Progenitor cell of endocrine pancreas (in vitro differentiated cells): Measurements from ENCODE around the gene SYCN. TPM values are rescaled to one million over a fixed set of nuclear protein-coding genes. Genes with fewer than 3 reads are reported as not detected.
A peak's percentile ranks its signal among the peaks of the same experiment; 100 is the strongest.

ENCODE experiments used
- DNase-seq: peaks from one replicate; pipeline ENCODE4 v3.0.0; 2021; ENCODE audit warnings: low spot score; ENCODE audit not compliant: unreplicated experiment
- H3K27ac Mint-ChIP-seq: 2 replicates; pipeline ENCODE4 v1.8.0; 2021; ENCODE audit warnings: mild to moderate bottlenecking, moderate library complexity, mixed read lengths
- H3K27me3 Mint-ChIP-seq: 2 replicates; pipeline ENCODE4 v1.8.0; 2021; ENCODE audit warnings: mixed read lengths
- H3K36me3 Mint-ChIP-seq: 2 replicates; pipeline ENCODE4 v1.8.0; 2022; ENCODE audit warnings: mixed read lengths; ENCODE audit not compliant: insufficient read depth
- H3K4me1 Mint-ChIP-seq: 2 replicates; pipeline ENCODE4 v1.8.0; 2021; ENCODE audit warnings: low read depth, mixed read lengths
- H3K4me3 Mint-ChIP-seq: 2 replicates; pipeline ENCODE4 v1.8.0; 2021; ENCODE audit warnings: low read depth, mild to moderate bottlenecking, moderate library complexity, mixed read lengths
- H3K9me3 Mint-ChIP-seq: 2 replicates; pipeline ENCODE4 v1.8.0; 2021; ENCODE audit warnings: low read depth, mixed read lengths
- total RNA-seq: library from RNA; stranded (reverse); gene quantifications from 2 replicates; pipeline ENCODE4 v1.2.1, GENCODE V29; 2021
- TF ChIP-seq, protein P1 (sequence below): fragments of 200-600 bp; sonication (generic); IDR thresholded peaks from one replicate; pipeline ENCODE4 v1.5.0; 2021; ENCODE audit warnings: antibody characterized with exemption, mild to moderate bottlenecking; ENCODE audit not compliant: unreplicated experiment

The SYCN gene
- total RNA-seq, 1 donor from 2014 or later: not detected

DNA sequence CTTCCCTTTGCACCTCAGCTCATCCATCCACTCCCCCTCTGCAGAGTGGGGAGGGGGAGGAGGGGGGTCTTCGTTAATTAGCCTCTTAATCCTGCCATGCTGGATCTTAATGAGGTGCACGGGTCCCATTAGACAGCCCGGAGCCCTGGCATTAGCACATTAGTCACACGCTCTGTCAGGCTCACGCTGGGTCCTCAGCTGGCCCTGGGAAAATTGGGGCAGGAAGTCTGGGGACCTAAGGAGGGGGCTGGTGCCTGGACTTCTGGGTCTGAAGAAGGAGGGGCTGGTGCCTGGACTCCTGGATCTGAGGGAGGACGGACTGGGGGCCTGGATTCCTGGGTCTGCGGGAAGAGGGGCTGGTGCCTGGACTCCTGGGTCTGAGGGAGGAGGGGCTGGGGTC lies 7.7 kb downstream of the SYCN start:
- peaks cover 55% of the 10 kb centered on the region for H3K27me3 Mint-ChIP-seq
- H3K9me3 Mint-ChIP-seq: no peaks in the 10 kb centered on the region
- H3K27ac Mint-ChIP-seq: no peak overlapping the region
- H3K4me3 Mint-ChIP-seq: peak overlapping the region; percentile 16
- no peak for DNase-seq
- peaks cover 19% of the 10 kb centered on the region for H3K4me1 Mint-ChIP-seq
- TF ChIP-seq, protein P1, sequence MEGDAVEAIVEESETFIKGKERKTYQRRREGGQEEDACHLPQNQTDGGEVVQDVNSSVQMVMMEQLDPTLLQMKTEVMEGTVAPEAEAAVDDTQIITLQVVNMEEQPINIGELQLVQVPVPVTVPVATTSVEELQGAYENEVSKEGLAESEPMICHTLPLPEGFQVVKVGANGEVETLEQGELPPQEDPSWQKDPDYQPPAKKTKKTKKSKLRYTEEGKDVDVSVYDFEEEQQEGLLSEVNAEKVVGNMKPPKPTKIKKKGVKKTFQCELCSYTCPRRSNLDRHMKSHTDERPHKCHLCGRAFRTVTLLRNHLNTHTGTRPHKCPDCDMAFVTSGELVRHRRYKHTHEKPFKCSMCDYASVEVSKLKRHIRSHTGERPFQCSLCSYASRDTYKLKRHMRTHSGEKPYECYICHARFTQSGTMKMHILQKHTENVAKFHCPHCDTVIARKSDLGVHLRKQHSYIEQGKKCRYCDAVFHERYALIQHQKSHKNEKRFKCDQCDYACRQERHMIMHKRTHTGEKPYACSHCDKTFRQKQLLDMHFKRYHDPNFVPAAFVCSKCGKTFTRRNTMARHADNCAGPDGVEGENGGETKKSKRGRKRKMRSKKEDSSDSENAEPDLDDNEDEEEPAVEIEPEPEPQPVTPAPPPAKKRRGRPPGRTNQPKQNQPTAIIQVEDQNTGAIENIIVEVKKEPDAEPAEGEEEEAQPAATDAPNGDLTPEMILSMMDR: no peak
- no peaks in the 10 kb centered on the region for H3K36me3 Mint-ChIP-seq

DNA sequence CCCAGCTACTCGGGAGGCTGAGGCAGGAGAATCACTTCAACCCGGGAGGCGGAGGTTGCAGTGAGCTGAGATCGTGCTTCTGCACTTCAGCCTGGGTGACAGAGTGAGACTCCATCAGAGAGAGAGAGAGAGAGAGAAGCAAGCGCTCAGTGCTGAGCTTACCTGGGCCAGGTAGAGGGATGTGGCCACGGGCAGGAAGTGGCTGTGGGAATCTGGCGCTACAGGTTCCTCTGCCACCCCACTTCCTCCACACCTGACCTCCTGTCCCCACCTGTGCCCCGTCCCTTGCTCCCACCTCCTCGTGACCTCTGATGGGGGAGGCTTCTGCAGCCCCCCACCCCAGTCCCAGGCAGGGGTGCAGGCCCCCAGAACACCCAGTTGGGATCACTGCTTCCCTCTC lies 8.3 kb downstream of the SYCN start:
- H3K4me3 Mint-ChIP-seq: no peak overlapping the region
- peaks cover 19% of the 10 kb centered on the region for H3K4me1 Mint-ChIP-seq
- H3K9me3 Mint-ChIP-seq: no peaks in the 10 kb centered on the region
- TF ChIP-seq, protein P1: no peak
- peaks cover 49% of the 10 kb centered on the region for H3K27me3 Mint-ChIP-seq
- H3K36me3 Mint-ChIP-seq: no peaks in the 10 kb centered on the region
- no peak overlapping the region for H3K27ac Mint-ChIP-seq
- DNase-seq: no peak

DNA sequence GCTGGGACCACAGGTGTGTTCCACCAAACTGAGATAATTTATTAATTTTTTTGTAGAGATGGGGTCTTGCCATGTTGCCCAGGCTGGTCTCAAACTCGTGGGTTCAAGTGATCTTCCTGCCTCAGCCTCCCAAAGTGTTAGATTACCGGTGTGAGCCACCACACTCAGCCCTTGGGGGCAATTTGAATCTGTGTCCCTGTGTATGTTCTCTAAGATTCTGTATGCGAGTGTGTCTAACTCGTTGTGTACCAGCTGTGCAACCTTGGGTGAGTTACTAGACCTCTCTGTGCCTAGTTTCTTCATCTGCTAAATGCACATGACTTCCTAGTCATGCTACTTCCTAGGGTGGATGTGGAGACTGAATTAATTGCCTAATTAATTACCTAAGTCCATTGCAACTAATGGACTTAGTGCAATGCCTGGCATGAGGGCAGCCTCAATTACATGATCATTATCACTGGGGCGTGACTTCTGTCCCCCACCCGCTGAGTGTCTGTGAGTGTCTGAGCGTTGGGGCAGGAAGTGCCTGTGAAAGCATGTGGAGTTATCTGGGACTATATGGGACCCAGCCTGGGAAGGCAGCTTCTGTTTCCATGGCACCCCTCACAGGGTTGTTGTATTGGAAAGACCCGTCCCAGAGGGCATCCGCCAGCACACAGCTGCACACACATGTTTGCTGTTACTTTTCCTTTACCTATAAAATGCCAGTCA lies 9.1 kb downstream of the SYCN start:
- H3K27ac Mint-ChIP-seq: peak overlapping the region; percentile 33
- no peaks in the 10 kb centered on the region for H3K9me3 Mint-ChIP-seq
- H3K36me3 Mint-ChIP-seq: no peaks in the 10 kb centered on the region
- peaks cover 19% of the 10 kb centered on the region for H3K4me1 Mint-ChIP-seq
- no peak for DNase-seq
- TF ChIP-seq, protein P1: no peak
- H3K4me3 Mint-ChIP-seq: no peak overlapping the region
- H3K27me3 Mint-ChIP-seq: peaks cover 46% of the 10 kb centered on the region

DNA sequence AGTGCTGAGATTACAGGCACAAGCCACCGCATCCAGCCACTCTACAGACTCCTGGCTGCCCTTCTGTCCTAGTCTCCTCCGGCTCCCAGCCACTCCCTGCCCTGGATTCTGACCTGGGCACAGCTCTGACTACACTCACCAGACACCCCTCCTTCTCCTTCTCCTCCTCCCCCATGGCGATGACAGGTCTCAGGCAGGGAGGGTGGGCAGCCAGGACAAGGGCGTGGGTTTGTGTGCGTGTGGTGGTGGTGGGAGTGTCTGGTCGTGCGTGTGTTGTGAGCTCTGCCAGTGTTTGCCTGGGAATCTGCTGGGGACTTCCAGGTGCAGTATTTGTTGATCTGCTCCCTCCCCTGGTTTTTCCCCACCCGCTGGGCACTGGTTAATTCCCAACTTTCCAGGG lies 10.3 kb downstream of the SYCN start:
- TF ChIP-seq, protein P1: no peak
- no peaks in the 10 kb centered on the region for H3K9me3 Mint-ChIP-seq
- H3K27ac Mint-ChIP-seq: peak overlapping the region; percentile 73
- H3K4me1 Mint-ChIP-seq: peaks cover 22% of the 10 kb centered on the region
- H3K36me3 Mint-ChIP-seq: no peaks in the 10 kb centered on the region
- DNase-seq: no peak
- peaks cover 43% of the 10 kb centered on the region for H3K27me3 Mint-ChIP-seq
- no peak overlapping the region for H3K4me3 Mint-ChIP-seq

DNA sequence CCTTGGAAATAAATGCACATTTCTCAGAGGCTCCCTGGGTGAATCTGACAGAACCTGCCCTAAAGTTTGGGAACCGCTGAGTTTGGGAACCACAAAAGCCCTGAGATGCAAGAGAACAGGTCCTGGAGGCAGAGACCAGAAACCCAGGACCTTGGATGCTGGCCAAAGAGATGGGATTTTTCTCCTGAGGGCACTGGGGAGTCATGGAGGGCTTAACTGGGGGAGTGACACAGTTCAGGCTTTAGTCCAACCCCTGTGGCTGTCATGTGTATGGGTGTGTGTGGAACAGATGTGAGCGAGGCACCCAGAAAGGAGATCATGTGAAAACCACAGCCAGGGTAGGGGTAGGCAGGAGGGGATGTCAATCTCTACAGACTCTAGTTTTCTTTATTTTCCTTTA lies 11.2 kb downstream of the SYCN start:
- no peaks in the 10 kb centered on the region for H3K36me3 Mint-ChIP-seq
- H3K27ac Mint-ChIP-seq: no peak overlapping the region
- peaks cover 22% of the 10 kb centered on the region for H3K4me1 Mint-ChIP-seq
- H3K4me3 Mint-ChIP-seq: no peak overlapping the region
- TF ChIP-seq, protein P1: no peak
- no peak for DNase-seq
- H3K9me3 Mint-ChIP-seq: no peaks in the 10 kb centered on the region
- peaks cover 34% of the 10 kb centered on the region for H3K27me3 Mint-ChIP-seq
